ENCODE data around the gene CREB3L2.

DNA sequence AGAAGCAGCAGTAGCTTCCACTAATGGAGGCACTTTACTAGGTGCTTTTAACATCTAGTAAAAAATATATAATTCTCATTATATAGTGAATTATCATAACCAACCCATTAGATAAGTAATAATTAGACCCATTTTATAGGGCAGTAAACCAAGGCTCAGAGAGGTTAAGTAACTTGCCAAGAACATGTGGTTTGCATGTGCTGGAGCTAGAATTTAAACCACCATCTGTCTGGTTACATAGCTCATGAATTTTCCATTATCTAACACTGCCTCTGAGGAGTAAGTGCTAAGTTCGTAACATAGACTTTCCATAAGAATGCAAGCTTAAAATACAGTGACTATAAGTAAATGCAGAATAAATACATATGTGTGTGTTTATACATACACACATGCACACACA, 41.9 kb downstream of the CREB3L2 start:
- TF ChIP-seq, protein P1, sequence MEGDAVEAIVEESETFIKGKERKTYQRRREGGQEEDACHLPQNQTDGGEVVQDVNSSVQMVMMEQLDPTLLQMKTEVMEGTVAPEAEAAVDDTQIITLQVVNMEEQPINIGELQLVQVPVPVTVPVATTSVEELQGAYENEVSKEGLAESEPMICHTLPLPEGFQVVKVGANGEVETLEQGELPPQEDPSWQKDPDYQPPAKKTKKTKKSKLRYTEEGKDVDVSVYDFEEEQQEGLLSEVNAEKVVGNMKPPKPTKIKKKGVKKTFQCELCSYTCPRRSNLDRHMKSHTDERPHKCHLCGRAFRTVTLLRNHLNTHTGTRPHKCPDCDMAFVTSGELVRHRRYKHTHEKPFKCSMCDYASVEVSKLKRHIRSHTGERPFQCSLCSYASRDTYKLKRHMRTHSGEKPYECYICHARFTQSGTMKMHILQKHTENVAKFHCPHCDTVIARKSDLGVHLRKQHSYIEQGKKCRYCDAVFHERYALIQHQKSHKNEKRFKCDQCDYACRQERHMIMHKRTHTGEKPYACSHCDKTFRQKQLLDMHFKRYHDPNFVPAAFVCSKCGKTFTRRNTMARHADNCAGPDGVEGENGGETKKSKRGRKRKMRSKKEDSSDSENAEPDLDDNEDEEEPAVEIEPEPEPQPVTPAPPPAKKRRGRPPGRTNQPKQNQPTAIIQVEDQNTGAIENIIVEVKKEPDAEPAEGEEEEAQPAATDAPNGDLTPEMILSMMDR (IDR thresholded peaks at IDR 0.05), result no peak
- no peak for TF ChIP-seq EP300 (IDR thresholded peaks at IDR 0.05; ENCODE audit: low read depth)
- TF ChIP-seq POLR2A (IDR thresholded peaks at IDR 0.05), result no peak
